ENCODE measurements around the gene BOC. TPM values are rescaled to one million over a fixed set of nuclear protein-coding genes. Genes with fewer than 3 reads are reported as not detected.

Gene BOC
- total RNA-seq, 1 donor from 2014 or later = 3.3 TPM

DNA sequence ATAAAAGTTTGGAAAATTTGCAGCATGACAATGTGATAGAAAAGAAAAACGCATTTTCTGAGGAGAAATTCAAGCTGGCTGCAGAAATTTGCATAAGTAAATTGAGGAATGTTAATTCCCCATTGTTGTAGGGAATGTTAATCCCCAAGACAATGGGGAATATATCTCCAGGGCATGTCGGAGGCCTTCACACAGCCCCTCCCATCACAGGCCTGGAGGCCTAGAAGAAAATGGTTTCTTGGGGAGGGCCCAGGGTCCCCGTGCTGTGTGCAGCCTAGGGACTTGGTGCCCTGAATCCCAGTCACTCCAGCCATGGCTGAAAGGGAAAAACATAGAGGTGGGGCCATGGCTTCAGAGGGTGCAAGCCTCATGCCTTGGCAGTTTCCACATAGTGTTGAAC, 101.1 kb downstream of the BOC start:
- DNase-seq (ENCODE audit: low spot score in 2 of 2) (no peak), FAIRE-seq (no peak)

- FAIRE-seq = no peak
- DNase-seq (ENCODE audit: low spot score in 2 of 2) = no peak
Observed at GRCh38 chr3:113314923-113315322, 103.6 kb downstream of the BOC start.

- no peak for FAIRE-seq
- no peak for DNase-seq (ENCODE audit: low spot score in 2 of 2)
Observed at GRCh38 chr3:113329757-113330156, 118.4 kb downstream of the BOC start.

- FAIRE-seq = no peak
- no peak for DNase-seq (ENCODE audit: low spot score in 2 of 2)
Observed at GRCh38 chr3:113330742-113331141, 119.4 kb downstream of the BOC start.

DNA sequence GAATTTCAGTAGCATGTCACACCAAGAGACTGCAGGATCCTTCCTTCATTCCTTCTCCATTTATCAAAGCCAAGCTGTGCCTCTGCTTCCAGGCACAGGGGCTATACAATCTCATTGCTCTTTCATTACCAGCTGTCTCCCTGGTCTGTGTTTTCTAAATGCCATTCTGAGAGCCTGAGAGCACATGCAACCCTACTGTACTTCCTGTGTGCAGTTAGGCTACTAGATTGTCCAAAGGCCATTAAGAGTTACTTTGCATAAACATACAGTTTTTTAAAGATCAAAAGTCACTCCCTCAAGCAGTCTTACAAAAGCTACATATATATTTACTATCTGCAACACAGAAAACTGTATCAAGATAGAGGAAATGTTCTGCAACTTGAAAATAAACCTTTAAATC, 119.8 kb downstream of the BOC start:
- DNase-seq (ENCODE audit: low spot score in 2 of 2) (no peak), FAIRE-seq (no peak)

Other genes with a start within 250 kb of the BOC start
- 0.82 TPM for gene CD200R1, start 236.5 kb upstream of the BOC start, total RNA-seq
- gene GTPBP8, start 220.6 kb upstream of the BOC start, total RNA-seq = 23.6 TPM
- gene CFAP44, start 229.9 kb downstream of the BOC start, total RNA-seq = 3.3 TPM

All from frontal cortex (tissue), 4 donors.